ENCODE data around the gene PMEPA1.

DNA sequence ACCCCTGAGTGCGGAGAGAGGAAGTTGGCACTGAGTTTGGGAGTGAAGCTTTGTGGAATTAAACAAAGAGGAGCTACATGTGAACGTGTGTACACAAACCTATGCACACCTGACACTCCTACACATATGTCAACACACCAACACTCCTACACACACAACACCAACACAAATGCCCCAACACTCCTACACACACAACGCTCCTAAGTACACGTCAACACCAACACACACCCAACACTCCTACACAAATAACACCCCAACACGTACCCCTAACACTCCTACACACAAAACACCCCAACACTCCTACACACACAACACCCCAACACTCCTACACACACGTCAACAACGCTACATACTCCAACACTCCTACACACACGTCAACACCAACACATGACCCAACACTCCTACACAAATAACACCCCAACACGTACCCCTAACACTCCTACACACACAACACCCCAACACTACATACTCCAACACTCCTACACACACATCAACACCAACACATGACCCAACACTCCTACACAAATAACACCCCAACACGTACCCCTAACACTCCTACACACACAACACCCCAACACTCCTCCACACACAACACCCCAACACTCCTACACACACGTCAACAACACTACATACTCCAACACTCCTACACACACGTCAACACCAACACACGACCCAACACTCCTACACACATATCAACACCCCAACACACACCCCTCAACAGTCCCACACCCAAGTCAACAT lies 49.5 kb downstream of the PMEPA1 start:
- TF ChIP-seq YY1 (IDR thresholded peaks at IDR 0.05; ENCODE audit: insufficient read depth, insufficient read length) (no peak), ZNF274 (IDR thresholded peaks at IDR 0.05; ENCODE audit: low read depth, low read length) (no peak), SUZ12 (IDR thresholded peaks at IDR 0.05; ENCODE audit: extremely low read depth, insufficient read depth, insufficient read length) (no peak)

Measured in NT2/D1 (cell line).